ENCODE data around the gene MAZ.

The MAZ gene

DNA sequence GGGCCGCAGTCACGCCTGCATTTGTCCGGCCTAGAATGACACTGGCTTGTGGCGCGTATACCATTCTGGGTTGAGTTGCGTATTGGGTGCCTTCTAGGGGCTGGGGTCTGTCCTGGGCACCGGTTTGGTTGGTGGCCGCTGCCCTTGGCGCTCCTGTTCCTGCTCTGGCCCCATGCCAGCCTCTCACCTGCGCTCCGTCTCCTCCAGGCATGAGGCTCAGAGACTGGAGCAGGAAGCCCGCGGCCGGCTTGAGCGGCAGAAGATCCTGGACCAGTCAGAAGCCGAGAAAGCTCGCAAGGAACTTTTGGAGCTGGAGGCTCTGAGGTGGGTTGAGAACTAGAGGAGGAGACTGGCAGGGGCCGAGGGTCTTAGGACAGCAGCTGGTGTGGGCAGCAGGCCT lies 39.3 kb downstream of the MAZ start:
- DNase-seq (ENCODE audit: low read depth in 1 of 2, low spot score in 1 of 2), result no peak
- Histone ChIP-seq H3K4me3 (replicated peaks; ENCODE audit: insufficient read depth, low read length) (no peak overlapping the region), H3K27me3 (ENCODE audit: insufficient read depth, poor library complexity, severe bottlenecking) (no peaks in the 10 kb centered on the region), H3K27ac (replicated peaks) (no peak overlapping the region)
- TF ChIP-seq CTCF (IDR thresholded peaks at IDR 0.05; ENCODE audit: insufficient read depth, low read length), result no peak
- TF ChIP-seq, protein P1, sequence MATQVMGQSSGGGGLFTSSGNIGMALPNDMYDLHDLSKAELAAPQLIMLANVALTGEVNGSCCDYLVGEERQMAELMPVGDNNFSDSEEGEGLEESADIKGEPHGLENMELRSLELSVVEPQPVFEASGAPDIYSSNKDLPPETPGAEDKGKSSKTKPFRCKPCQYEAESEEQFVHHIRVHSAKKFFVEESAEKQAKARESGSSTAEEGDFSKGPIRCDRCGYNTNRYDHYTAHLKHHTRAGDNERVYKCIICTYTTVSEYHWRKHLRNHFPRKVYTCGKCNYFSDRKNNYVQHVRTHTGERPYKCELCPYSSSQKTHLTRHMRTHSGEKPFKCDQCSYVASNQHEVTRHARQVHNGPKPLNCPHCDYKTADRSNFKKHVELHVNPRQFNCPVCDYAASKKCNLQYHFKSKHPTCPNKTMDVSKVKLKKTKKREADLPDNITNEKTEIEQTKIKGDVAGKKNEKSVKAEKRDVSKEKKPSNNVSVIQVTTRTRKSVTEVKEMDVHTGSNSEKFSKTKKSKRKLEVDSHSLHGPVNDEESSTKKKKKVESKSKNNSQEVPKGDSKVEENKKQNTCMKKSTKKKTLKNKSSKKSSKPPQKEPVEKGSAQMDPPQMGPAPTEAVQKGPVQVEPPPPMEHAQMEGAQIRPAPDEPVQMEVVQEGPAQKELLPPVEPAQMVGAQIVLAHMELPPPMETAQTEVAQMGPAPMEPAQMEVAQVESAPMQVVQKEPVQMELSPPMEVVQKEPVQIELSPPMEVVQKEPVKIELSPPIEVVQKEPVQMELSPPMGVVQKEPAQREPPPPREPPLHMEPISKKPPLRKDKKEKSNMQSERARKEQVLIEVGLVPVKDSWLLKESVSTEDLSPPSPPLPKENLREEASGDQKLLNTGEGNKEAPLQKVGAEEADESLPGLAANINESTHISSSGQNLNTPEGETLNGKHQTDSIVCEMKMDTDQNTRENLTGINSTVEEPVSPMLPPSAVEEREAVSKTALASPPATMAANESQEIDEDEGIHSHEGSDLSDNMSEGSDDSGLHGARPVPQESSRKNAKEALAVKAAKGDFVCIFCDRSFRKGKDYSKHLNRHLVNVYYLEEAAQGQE (IDR thresholded peaks at IDR 0.05; ENCODE audit: insufficient replicate concordance, low read depth), result no peak
- no peak for TF ChIP-seq POLR2AphosphoS5 (IDR thresholded peaks at IDR 0.05; ENCODE audit: low read depth)
- TF ChIP-seq GABPA (IDR thresholded peaks at IDR 0.05; ENCODE audit: low read depth), result no peak
- TF ChIP-seq SPI1 (IDR thresholded peaks at IDR 0.05; ENCODE audit: borderline replicate concordance, low read depth), result no peak

DNA sequence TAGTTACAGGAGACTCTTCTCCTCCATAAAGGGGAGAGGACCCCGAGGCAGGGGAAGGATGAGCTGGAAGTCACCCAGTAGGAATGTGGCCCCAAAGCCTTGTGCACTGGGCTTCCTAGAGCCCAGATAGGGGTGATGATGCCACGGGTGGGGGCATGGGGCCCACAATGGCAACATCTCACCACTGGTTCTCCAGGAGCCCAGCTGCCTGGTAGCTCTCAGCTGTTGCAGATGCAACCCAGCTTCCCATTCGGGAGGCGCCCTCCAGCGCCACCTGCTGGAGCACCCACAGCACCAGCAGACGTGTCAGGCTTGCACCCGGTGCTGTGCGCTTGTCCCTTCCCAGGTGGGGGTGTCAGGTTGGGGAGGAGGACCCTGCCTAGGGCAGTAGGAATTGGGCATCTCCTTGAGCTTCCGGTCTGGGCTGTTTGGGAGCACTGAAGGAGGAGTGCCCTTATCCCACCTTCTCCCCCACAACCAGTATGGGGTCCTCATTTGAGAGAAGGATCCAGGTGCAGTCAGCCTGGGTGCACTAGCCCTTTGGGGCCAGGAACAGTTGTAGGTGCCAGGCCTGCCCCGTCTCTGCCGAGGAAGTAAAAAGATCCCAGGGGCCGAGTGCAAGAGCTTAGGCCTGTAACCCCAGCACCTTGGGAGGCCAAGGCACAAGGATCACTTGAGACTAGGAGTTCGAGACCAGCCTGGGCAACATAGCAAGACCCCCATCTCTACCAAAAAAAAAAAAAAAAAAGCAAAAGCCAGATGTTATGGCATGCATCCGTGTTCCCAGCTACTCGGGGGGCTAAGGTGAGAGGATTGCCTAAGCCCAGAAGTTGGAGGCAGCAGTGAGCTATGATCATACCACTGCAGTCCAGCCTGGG lies 42.3 kb downstream of the MAZ start:
- no peak overlapping the region for H3K4me3 ChIP-seq (replicated peaks; ENCODE audit: insufficient read depth, low read length)
- no peak overlapping the region for H3K27ac ChIP-seq (replicated peaks)
- peak; percentile 66 to 83 for DNase-seq (ENCODE audit: low read depth in 1 of 2, low spot score in 1 of 2)
- peak; percentile 99 for TF ChIP-seq CTCF (IDR thresholded peaks at IDR 0.05; ENCODE audit: insufficient read depth, low read length)
- no peak for TF ChIP-seq POLR2AphosphoS5 (IDR thresholded peaks at IDR 0.05; ENCODE audit: low read depth)
- TF ChIP-seq, protein P1 (IDR thresholded peaks at IDR 0.05; ENCODE audit: insufficient replicate concordance, low read depth), result no peak
- H3K27me3 ChIP-seq (ENCODE audit: insufficient read depth, poor library complexity, severe bottlenecking), result no peaks in the 10 kb centered on the region

DNA sequence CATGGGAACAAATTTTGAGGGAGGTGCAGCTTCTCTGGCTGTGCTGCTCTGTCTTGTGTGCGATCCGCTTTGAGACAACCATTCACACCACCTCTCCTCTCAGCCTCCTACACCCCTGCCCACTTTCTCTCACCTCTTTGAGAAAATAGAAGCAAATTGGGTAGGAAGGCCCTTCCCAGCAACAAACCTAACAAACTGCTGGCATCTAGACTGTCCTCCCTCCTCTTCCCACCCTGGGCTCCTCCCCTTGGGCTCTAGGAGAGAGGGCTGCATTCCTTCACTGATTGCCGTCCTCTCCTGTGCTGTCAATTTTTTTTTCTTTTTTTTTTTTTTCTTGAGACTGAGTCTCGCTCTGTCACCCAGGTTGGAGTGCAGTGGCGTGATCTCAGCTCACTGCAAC lies 43.2 kb downstream of the MAZ start:
- TF ChIP-seq GABPA (IDR thresholded peaks at IDR 0.05; ENCODE audit: low read depth) (no peak), CTCF (IDR thresholded peaks at IDR 0.05; ENCODE audit: insufficient read depth, low read length) (no peak), POLR2AphosphoS5 (IDR thresholded peaks at IDR 0.05; ENCODE audit: low read depth) (no peak), SPI1 (IDR thresholded peaks at IDR 0.05; ENCODE audit: borderline replicate concordance, low read depth) (no peak)
- TF ChIP-seq, protein P1 (IDR thresholded peaks at IDR 0.05; ENCODE audit: insufficient replicate concordance, low read depth), result no peak
- no peak overlapping the region for H3K27ac ChIP-seq (replicated peaks)
- H3K4me3 ChIP-seq (replicated peaks; ENCODE audit: insufficient read depth, low read length), result no peak overlapping the region
- no peak for DNase-seq (ENCODE audit: low read depth in 1 of 2, low spot score in 1 of 2)
- H3K27me3 ChIP-seq (ENCODE audit: insufficient read depth, poor library complexity, severe bottlenecking), result no peaks in the 10 kb centered on the region

All from HL-60 (cell line).